ENCODE data around the gene PEX5L. TPM values are rescaled to one million over a fixed set of nuclear protein-coding genes. Genes with fewer than 3 reads are reported as not detected.

PEX5L gene
- total and polyA plus RNA-seq, 11 donors, result 0.08 to 5.2 (median 0.22) TPM; not detected in 2

DNA sequence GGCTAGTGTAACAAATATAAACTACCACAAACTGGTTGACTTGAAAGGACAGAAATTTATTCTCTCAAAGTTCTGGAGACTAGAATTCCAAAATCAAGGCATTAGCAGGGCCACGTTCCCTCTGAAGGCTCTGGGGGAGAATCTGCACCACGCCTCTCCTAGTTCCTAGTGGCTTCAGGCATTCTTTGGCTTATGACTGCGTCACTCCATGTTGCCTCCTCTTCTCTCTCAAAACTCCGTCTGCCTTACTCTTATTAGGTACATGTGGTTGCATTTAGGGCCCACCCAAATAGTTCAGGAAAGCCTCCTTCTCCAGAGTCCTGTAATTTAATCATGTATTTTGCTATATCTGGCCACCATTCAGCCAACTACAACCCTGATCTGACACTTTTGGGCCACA is 174.8 kb downstream of the PEX5L start:
- ATAC-seq, result no peak
- intact Hi-C loops (cut with DNase I), result no loop called here
- no peaks in the 10 kb centered on the region for H3K36me3 ChIP-seq
- no peaks in the 10 kb centered on the region for H3K27me3 ChIP-seq
- TF ChIP-seq, protein P1, sequence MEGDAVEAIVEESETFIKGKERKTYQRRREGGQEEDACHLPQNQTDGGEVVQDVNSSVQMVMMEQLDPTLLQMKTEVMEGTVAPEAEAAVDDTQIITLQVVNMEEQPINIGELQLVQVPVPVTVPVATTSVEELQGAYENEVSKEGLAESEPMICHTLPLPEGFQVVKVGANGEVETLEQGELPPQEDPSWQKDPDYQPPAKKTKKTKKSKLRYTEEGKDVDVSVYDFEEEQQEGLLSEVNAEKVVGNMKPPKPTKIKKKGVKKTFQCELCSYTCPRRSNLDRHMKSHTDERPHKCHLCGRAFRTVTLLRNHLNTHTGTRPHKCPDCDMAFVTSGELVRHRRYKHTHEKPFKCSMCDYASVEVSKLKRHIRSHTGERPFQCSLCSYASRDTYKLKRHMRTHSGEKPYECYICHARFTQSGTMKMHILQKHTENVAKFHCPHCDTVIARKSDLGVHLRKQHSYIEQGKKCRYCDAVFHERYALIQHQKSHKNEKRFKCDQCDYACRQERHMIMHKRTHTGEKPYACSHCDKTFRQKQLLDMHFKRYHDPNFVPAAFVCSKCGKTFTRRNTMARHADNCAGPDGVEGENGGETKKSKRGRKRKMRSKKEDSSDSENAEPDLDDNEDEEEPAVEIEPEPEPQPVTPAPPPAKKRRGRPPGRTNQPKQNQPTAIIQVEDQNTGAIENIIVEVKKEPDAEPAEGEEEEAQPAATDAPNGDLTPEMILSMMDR (IDR thresholded peaks at IDR 0.05), result no peak
- no peak for TF ChIP-seq POLR2A (IDR thresholded peaks at IDR 0.05)
- WGBS, 4 donors, result 86 to 92% (median 90%) methylated on average over 4 of the region's 4 CpGs
- no peak for DNase-seq
- no peaks in the 10 kb centered on the region for H3K9me3 ChIP-seq
- H3K4me3 ChIP-seq, result no peak overlapping the region
- H3K27ac ChIP-seq, result no peak overlapping the region
- H3K4me1 ChIP-seq, result no peaks in the 10 kb centered on the region

DNA sequence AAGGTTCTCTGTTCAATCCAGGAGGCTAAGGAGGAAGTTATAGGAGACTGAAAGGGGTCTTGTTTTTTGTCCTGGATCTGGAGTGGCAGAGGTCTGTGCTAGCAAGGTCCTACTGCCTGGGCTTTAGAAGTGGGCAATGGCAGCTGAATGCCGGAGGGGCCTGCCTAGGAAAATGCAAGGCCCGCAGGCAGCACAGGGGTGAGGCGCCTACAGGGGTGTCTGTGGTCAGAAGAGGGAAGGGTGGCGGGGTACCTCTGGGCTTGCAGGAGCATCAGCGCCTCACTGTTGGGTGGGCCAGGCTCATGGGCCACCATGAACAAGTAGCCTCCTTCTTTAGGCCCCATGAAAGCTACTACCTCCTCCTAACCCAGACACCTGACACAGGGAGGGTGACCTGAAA is 175.4 kb downstream of the PEX5L start:
- DNase-seq (no peak), ATAC-seq (no peak)
- no peak overlapping the region for H3K4me3 ChIP-seq
- no peaks in the 10 kb centered on the region for H3K9me3 ChIP-seq
- 96 to 97% (median 96%) methylated on average over 5 of the region's 5 CpGs for WGBS, 4 donors
- intact Hi-C loops (cut with DNase I), result no loop called here
- H3K4me1 ChIP-seq, result no peaks in the 10 kb centered on the region
- H3K27me3 ChIP-seq, result no peaks in the 10 kb centered on the region
- TF ChIP-seq POLR2A (IDR thresholded peaks at IDR 0.05), result no peak
- TF ChIP-seq, protein P1 (IDR thresholded peaks at IDR 0.05), result no peak
- no peaks in the 10 kb centered on the region for H3K36me3 ChIP-seq
- H3K27ac ChIP-seq, result no peak overlapping the region

GRCh38 chr3:179860275-179861107 is 176.2 kb downstream of the PEX5L start:
- Histone ChIP-seq H3K36me3 (no peaks in the 10 kb centered on the region), H3K4me1 (no peaks in the 10 kb centered on the region), H3K4me3 (no peak overlapping the region), H3K27me3 (no peaks in the 10 kb centered on the region), H3K27ac (no peak overlapping the region), H3K9me3 (no peaks in the 10 kb centered on the region)
- ATAC-seq, result no peak
- WGBS, 4 donors, result 87 to 92% (median 88%) methylated on average over 11 of the region's 11 CpGs
- TF ChIP-seq, protein P1 (IDR thresholded peaks at IDR 0.05), result no peak
- no peak for TF ChIP-seq POLR2A (IDR thresholded peaks at IDR 0.05)
- DNase-seq, result no peak
- intact Hi-C loops (cut with DNase I), result no loop called here

- intact Hi-C loops (cut with DNase I), result no loop called here
- ATAC-seq (peak; percentile 89 to 95 (median 94)), DNase-seq (peak in 3 of 5 donors; percentile 16 to 27 (median 27))
- H3K27ac ChIP-seq, result peak overlapping the region in 6 of 12 donors; percentile 5 to 59 (median 29)
- H3K36me3 ChIP-seq, result no peaks in the 10 kb centered on the region
- H3K4me3 ChIP-seq, result no peak overlapping the region
- WGBS, 4 donors, result 20 to 32% (median 28%) methylated on average over 2 of the region's 2 CpGs
- peaks cover 0 to 18% (median 11%) of the 10 kb centered on the region in 12 donors for H3K4me1 ChIP-seq
- no peaks in the 10 kb centered on the region for H3K9me3 ChIP-seq
- TF ChIP-seq, protein P1 (IDR thresholded peaks at IDR 0.05), result no peak
- no peak for TF ChIP-seq POLR2A (IDR thresholded peaks at IDR 0.05)
- no peaks in the 10 kb centered on the region for H3K27me3 ChIP-seq
These were observed 183.6 kb downstream of the PEX5L start for GRCh38 chr3:179853176-179853575.

All from heart left ventricle (tissue), 16 donors.